ENCODE results near the gene ROM1.
A peak's percentile ranks its signal among the peaks of the same experiment; 100 is the strongest.

- no peak for TF ChIP-seq POLR2AphosphoS5 (IDR thresholded peaks at IDR 0.05; ENCODE audit: low read depth)
- TF ChIP-seq CTCF (conservative IDR thresholded peaks at IDR 0.05; ENCODE audit: low read depth in 2 of 2), result peak; percentile 72 to 96
- no peak for TF ChIP-seq JUNB (IDR thresholded peaks at IDR 0.05; ENCODE audit: unreplicated experiment)
- no peak for TF ChIP-seq EZH2phosphoT487 (IDR thresholded peaks at IDR 0.05; ENCODE audit: unreplicated experiment)
- no peak for TF ChIP-seq REST (IDR thresholded peaks at IDR 0.05; ENCODE audit: unreplicated experiment)
- no peak for TF ChIP-seq EZH2 (IDR thresholded peaks at IDR 0.05; ENCODE audit: low read depth, unreplicated experiment)
- TF ChIP-seq NANOG (IDR thresholded peaks at IDR 0.05; ENCODE audit: borderline replicate concordance), result no peak
- TF ChIP-seq STAT1 (IDR thresholded peaks at IDR 0.05; ENCODE audit: unreplicated experiment), result no peak
- no peak for TF ChIP-seq CREB1 (CRISPR knock-in tag; IDR thresholded peaks at IDR 0.05; ENCODE audit: low read depth)
- no peak for TF ChIP-seq ETS1 (IDR thresholded peaks at IDR 0.05)
- no peak for TF ChIP-seq ZNF114 (CRISPR knock-in tag; IDR thresholded peaks at IDR 0.05)
- no peak for TF ChIP-seq ZNF462 (CRISPR knock-in tag; IDR thresholded peaks at IDR 0.05)
- TF ChIP-seq ZNF331 (CRISPR knock-in tag; IDR thresholded peaks at IDR 0.05; ENCODE audit: low read depth), result no peak
Observed at GRCh38 chr11:62593434-62594044, 19.5 kb upstream of the ROM1 start.

Data from GM23338 (cell line).